NCI-H774 (cell line): ENCODE results near the gene LPAR5.
"Not testable (repeated sequence)": the region's sequence is repeated elsewhere in the genome, so short reads cannot be mapped to it uniquely, and the experiment has no call there.

ENCODE experiments used
- DNase-seq: peaks from one replicate; lab custom pipeline; 2025; lab: John Stamatoyannopoulos, UW

Gene LPAR5

GRCh38 chr12:6606331-6607131 lies 29.2 kb downstream of the LPAR5 start:
- peak; percentile 38 for DNase-seq

GRCh38 chr12:6605421-6606330 lies 30.1 kb downstream of the LPAR5 start:
- no peak for DNase-seq

- no peak for DNase-seq
Measured at GRCh38 chr12:6604259-6605029, 31.3 kb downstream of the LPAR5 start.

- no peak for DNase-seq
Measured at GRCh38 chr12:6603095-6603567, 32.6 kb downstream of the LPAR5 start.

- DNase-seq, result no peak
Measured at GRCh38 chr12:6602526-6602925, 33.2 kb downstream of the LPAR5 start.

GRCh38 chr12:6595673-6596072 lies 40.1 kb downstream of the LPAR5 start:
- DNase-seq, result not testable (repeated sequence)

DNA sequence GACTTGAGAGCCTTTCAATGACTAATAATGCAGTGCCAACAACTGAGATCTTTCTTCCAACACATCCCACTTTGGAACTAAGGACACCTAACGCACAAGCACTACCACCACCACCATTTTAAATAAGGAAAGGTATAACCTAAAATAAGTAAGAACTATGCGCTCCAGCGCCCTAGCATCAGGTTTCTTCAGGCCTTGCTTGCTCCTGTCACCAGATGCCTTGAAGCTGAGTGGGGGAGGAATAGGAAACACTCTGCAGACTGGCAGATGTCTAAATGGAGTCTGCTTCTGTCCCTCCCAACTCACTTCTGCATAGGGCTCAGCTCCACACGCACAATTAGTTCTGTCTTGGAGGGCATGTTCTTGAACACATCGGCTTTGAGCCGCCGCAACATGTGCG lies 43.7 kb downstream of the LPAR5 start:
- no peak for DNase-seq

DNA sequence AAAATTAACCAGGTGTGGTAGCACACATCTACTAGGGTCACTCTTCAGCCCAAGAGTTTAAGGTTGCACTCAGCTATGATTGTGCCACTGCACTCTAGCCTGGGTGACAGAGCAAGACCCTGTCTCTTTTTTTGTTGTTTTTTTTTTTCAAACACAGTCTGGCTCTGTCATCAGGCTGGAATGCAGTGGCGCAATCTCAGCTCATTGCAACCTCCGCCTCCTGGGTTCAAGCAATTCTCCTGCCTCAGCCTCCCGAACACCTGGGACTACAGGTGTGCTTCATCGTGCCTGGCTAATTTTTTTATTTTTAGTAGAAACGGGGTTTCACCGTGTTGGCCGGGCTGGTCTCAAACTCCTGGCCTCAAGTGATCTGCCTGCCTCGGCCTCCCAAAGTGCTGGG lies 49.2 kb downstream of the LPAR5 start:
- DNase-seq, result not testable (repeated sequence)

DNA sequence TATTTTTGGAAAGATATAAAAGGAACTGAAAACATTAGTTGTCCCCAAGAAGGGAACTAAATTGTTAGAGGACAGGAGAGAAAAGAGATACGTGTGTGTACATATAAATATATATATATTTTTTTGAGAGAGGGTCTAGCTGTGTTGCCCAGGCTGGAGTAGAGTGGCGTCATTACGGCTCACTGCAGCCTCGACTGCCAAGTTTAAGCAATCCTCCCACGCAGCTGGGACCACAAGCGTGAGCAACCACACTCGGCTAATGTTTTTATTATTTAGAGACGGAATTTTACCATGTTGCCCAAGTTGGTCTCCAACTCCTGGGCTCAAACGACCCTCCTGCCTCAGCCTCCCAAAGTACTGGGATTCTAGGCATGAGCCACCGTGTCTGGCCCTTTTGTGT lies 51.5 kb downstream of the LPAR5 start:
- DNase-seq, result no peak

- no peak for DNase-seq
Measured at GRCh38 chr12:6582959-6583358, 52.8 kb downstream of the LPAR5 start.

- no peak for DNase-seq
Measured at GRCh38 chr12:6582196-6582595, 53.6 kb downstream of the LPAR5 start.

DNA sequence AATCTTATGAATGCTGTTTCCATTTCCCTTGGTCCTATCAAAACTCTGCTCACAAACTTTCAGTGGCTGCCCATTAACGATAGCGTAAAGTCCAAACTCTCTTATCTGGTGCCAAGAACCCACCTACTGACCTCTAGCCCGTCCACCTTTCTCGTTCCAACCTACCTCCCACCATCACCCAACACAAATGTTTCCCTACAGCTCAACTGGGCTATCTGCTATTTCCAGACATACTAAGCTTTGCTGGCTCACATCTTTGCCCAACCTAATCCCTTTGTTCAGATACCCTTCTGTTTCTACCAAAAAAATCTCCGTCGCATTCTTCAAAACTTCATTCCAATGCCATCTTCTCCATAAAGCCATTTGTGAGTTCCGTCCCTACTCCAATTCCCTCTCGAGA lies 60.1 kb downstream of the LPAR5 start:
- DNase-seq, result no peak

DNA sequence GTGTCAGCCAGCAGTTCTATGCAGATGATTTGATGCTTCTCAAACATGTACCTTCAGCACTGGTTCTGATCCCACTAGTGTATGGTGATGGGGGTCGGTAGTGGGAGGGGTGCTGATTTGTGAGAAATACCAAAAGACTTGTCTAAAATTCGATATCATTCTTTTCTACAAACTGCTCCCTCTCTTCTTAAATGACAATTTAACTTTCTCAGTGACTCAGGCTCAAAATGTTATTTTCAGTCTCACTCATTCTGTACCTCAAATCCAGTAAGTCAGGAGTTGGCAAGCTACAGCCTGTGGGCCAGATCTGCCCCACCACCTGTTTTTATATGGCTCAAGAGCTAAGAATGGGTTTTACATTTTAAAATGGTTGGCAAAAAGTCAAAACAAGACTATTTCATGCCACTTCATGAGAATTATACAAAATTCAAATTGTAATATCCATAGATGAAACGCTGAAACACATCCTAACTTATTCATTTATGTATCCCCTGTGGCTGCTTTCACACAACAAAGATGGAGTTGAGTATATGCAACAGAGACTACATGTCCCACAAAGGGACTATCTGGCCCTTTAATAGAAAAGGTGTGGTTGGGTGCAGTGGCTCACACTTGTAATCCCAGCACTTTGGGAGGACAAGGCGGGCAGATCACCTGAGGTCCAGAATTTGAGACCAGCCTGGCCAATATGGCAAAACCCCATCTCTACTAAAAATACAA lies 61.0 kb downstream of the LPAR5 start:
- DNase-seq, result no peak

DNA sequence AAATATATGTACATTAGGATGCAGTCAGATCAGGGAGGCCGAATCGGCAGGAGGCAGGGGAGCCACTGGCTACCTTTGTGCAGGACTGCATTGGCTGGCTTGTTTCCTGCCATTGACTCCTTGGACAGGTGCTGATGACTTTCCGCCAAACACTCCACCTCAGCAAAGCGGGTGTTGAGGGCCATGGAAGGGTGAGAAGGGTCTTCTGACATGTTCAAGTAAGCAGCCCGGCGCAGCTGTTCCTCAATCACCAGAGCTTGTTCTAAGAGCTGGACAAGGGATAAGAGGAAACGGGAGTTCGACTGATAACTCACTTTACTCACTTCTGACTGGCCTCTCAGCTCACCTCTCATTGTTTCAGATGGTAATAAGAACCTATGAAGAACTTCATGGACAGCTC lies 62.8 kb downstream of the LPAR5 start:
- no peak for DNase-seq

- peak; percentile 15 for DNase-seq
Measured at GRCh38 chr12:6570264-6570887, 65.4 kb downstream of the LPAR5 start.

DNA sequence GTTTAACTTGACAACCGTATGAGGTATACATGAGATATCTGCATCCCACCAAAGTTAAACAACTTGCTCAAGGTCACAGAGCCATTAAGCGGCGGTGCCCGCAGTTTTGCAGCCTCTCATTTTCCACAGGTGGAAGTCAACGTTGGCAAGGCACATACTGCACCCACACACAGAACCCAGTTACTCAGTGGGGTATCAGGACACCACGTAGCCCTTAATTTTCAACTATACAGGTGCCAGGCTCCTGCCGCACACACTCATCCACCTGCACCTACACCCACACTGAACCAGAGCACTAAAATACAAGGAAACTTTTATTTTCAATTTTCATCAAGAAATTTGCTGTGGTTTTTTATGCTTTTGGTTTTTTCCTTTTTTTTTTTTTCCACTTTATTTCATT lies 66.0 kb downstream of the LPAR5 start:
- DNase-seq, result no peak

DNA sequence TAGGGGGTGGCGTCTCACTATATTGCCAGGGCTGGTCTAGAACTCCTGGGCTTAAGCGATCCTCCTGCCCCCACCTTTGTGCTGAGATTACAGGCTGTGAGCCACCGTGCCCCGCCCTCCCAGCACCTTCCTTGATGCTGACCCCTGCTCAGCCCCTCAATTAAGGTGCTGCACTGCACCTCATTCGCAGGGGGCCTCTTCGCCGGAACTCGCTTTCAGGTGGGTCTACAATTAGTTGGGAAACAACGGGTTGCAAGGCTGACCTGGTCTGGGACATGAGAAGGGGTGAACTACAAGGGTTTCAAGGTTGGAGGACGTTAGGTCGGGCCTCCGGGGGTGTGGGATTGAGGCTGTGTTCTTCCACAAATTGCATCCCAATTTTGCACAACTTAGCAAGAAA lies 66.4 kb downstream of the LPAR5 start:
- no peak for DNase-seq
